K562 (cell line): ENCODE measurements around the gene MEGF10.

Source experiments
- CTCF ChIP-seq, 3 experiments: IDR thresholded peaks in 2 of 3; conservative IDR thresholded peaks in 1 of 3; 2 replicates each; pipeline ENCODE4 v1.5.1; 2011 to 2012; ENCODE audit warnings: low read length in 3 of 3, mild to moderate bottlenecking in 3 of 3, control low read depth in 2 of 3, improper control_type of control experiment in 1 of 3, inconsistent platforms in 1 of 3, low read depth in 1 of 3, mixed read lengths in 1 of 3, moderate library complexity in 1 of 3; ENCODE audit not compliant: insufficient read depth in 2 of 3
- EP300 ChIP-seq: IDR thresholded peaks from 2 replicates; pipeline ENCODE4 v1.6.1; 2012; ENCODE audit warnings: low read length, improper control_type of control experiment
- FOSL1 ChIP-seq: fragments of 200-800 bp; sonication (Bioruptor generic); conservative IDR thresholded peaks from 2 replicates; pipeline ENCODE4 v1.6.1; 2016; ENCODE audit warnings: missing genetic modification characterization, missing compliant biosample characterization
- FOXK1 ChIP-seq: sonication (generic); formaldehyde crosslinking; IDR thresholded peaks from 2 replicates; pipeline ENCODE4 v1.8.0; 2022; ENCODE audit warnings: missing genetic modification reagents, mild to moderate bottlenecking, borderline replicate concordance
- HDAC1 ChIP-seq, 2 experiments: fragments of 450-650 bp; IDR thresholded peaks; 2 replicates each; pipeline ENCODE4 v1.6.1; 2016 to 2017; ENCODE audit warnings: inconsistent platforms in 1 of 2, mild to moderate bottlenecking in 1 of 2, moderate library complexity in 1 of 2
- KLF10 ChIP-seq: fragments of 250-450 bp; sonication (Bioruptor Pico); IDR thresholded peaks from 2 replicates; pipeline ENCODE4 v1.6.1; 2021; ENCODE audit warnings: matching md5 sums
- MAFF ChIP-seq: IDR thresholded peaks from 2 replicates; pipeline ENCODE4 v1.6.1; 2012; ENCODE audit warnings: low read length, improper control_type of control experiment
- STAT5A ChIP-seq: IDR thresholded peaks from 2 replicates; pipeline ENCODE4 v1.6.1; 2012; ENCODE audit warnings: low read length, inconsistent platforms, borderline replicate concordance
- ZBTB7A ChIP-seq: IDR thresholded peaks from 2 replicates; pipeline ENCODE4 v1.6.1; 2011; ENCODE audit warnings: low read depth, mild to moderate bottlenecking, low read length, moderate library complexity, borderline replicate concordance; ENCODE audit not compliant: control insufficient read depth
- ZNF24 ChIP-seq: fragments of 450-650 bp; IDR thresholded peaks from 2 replicates; pipeline ENCODE4 v1.6.1; 2016
- TF ChIP-seq, protein P1 (sequence below), 2 experiments: fragments of 450-650 bp in 1 of 2; sonication (generic) in 1 of 2; formaldehyde crosslinking in 1 of 2; IDR thresholded peaks in 1 of 2; conservative IDR thresholded peaks in 1 of 2; 2 replicates each; pipeline versions ENCODE4 v1.6.1 to v1.8.1; 2016 to 2023; ENCODE audit warnings: mild to moderate bottlenecking in 2 of 2, moderate library complexity in 2 of 2, inconsistent platforms in 1 of 2, missing genetic modification reagents in 1 of 2

DNA sequence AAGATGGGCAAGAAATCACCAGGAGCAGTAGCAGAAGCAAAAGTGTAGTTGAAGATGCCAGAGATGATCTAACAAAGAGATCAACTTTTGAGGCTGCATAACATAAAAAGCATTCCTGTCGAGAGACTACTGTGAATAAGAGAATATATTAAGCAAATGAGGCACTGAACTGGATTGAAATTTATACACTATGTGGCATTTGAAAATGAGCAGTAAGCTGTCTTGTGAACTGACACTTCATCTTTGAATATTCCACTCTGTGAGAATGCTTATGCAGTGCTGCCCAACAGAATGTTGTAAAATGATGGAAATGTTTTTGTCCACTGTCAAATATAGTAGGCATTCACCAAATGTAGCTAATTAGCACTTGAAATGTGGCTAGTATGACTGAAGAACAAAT lies 208.0 kb downstream of the MEGF10 start:
- TF ChIP-seq STAT5A (no peak), MAFF (no peak), KLF10 (CRISPR knock-in tag) (no peak), EP300 (no peak), ZBTB7A (no peak), HDAC1 (IDR thresholded peaks at IDR 0.05) (no peak), CTCF (IDR thresholded peaks at IDR 0.05 in 2 of 3, conservative IDR thresholded peaks at IDR 0.05 in 1 of 3; ENCODE audit: insufficient read depth in 2 of 3, low read depth in 1 of 3, low read length in 3 of 3) (no peak), ZNF24 (no peak), FOSL1 (tag) (no peak), FOXK1 (CRISPR knock-in tag) (no peak)
- TF ChIP-seq, protein P1, sequence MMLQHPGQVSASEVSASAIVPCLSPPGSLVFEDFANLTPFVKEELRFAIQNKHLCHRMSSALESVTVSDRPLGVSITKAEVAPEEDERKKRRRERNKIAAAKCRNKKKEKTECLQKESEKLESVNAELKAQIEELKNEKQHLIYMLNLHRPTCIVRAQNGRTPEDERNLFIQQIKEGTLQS (IDR thresholded peaks at IDR 0.05): no peak
- TF ChIP-seq, protein P1 (CRISPR knock-in tag; conservative IDR thresholded peaks at IDR 0.05): no peak
